GM19193 (cell line): ENCODE measurements around the gene CTNND2.

Source experiments
- POLR2A ChIP-seq: IDR thresholded peaks from 4 replicates; pipeline ENCODE4 v1.6.1; 2011; ENCODE audit not compliant: insufficient read depth, insufficient read length; ENCODE audit errors: extremely low read depth

Gene CTNND2

DNA sequence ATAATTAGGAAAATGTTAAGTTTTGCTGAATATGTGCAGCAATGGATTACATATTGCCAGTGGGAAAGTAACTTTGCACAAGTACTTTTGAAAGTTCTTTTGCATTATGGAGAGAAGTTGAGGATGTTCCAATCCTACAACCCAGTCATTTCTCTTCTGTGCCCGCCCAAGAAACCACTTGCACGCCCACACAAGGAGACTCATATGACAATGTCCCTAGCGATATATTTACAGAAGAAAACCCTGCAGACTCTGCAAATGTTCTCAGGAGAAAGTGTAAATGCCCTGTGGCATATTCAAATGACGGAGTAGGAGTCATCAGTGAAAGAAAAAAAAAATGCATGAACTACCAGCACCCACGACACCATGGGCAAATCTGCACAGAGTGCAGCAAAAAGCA is 356.5 kb downstream of the CTNND2 start:
- TF ChIP-seq POLR2A: no peak

DNA sequence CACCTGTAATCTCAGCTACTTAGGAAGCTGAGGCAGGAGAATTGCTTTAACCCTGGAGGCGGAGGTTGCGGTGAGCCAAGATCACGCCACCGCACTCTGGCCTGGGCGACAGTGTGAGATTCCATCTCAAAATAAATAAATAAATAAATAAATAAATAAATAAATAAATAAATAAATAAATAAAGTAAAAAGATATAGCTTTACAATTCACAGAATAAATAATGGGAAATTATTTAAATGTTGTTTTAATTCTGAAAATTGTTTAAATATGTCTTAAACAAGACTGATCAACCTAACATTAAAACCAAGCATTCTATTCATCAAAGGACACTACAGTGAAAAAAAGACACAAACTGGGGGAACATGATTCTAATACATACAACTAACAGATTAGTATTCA is 357.1 kb downstream of the CTNND2 start:
- TF ChIP-seq POLR2A: no peak

DNA sequence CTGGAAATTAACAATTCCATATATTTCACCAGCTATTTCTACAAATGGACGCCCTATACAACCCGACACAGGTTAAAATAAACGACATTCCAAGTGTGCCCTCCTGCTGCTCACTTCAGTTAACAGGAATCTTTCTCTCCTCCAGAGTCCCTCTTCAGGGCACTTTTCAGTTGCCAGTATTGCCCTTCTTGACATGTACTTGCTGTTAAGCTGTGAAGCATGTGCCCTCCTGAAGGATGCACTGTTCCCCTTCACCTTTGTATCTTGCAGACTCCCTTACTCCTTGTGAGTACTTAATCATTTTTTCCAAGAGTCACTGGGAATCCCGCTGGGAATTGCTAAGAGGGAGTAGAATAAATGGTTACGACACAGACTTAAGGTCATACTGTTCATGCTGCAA is 364.1 kb downstream of the CTNND2 start:
- TF ChIP-seq POLR2A: no peak

DNA sequence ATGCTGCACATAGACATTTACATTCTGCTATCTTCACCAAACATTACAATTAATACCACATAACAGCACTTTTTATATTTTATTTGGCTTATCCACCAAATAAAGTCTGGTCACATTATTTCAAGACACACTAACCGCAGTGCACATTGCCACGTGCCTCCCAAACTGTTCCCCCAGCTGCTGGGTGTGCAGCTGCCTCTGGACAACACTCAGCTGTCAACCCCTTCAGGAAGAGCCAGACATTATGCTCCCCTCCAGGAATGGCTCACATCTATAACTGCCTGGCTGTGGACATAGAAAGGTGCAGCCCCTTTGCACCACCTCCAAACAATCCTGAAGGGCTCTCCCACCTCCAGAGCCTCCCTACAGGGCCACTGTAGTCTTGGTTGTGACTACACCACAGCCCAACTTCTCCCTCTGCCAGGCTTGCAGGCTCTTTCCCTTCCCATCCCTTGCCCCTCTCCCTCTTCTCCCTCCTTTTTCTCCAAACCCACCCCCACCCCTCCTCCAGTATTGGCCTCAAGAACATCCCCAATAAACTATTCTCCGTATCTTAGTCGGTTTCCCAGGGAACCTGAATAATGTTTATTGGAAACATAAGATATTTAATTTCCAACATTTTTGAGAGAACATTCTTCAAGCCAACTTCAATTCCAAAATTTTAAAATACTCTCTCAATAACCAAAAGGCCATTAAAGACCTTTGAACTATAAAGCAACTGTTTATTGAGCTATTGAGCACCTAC is 372.3 kb downstream of the CTNND2 start:
- TF ChIP-seq POLR2A: no peak

DNA sequence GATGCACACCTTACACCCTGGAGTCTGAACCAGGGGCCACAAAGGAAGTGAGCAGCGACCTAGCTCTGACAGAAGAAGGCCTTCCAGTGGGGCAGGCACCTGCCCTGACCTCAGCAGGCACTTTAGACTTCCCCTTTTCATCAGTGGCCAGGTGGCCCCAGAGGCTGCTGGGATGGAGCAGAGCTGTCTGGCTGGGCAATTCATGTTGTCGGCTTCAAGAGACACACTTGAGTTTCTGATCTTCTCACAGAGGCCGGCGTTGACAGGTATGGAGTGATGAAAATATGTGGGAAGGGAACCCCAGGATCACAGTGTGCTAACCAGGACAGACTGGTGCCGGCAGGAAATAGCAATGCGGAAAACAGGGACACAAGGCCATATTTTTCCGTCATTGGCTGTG is 375.5 kb downstream of the CTNND2 start:
- no peak for TF ChIP-seq POLR2A

DNA sequence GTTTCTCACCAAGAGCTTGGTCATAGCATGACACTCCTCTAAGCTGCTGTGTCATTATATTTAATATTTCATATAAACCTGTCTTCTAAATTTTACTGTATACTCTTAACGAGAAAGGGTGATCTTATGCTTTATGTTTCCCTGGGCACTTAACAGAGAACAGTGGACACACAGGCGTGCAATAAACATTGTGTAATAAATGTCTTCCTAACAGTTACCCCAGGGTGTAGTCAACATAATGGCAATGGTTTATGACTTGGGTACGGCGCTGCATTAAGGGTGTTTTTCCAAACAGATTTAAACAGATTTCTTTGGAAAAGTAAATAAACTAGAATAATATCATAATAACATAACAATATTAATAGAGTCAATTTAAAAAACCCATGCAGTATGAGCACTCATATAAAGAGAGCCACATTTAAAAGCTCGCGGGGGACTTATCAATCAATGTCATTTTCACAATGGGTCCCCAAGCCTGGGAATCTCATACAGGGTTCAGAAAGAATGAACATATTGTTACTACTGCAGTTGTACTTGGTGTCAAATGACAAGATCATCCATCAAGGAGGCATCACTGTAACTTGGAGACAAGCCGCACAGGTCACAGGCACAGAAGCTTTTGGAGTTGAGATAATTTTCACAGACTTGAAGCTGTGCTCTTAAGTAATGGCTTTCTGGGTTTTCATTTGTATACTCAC is 376.4 kb downstream of the CTNND2 start:
- no peak for TF ChIP-seq POLR2A

DNA sequence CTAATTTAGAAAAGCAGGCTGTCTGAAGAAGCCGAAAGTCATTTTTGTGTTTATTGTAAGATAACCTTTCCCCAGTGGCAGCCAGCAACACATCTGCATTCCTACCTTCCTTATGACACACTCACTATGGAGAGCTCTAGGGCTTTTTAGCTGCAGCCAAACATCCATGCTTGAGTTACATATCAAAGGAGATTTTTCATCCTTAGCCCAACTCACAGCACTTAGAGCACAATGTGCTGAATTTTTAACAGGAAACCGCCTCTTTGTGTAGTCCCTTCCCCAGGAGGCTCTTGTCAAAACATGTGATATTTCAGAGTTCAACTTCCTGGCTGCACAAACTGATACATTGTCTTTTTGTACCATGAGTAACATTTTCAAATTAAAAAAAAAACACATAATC is 379.2 kb downstream of the CTNND2 start:
- no peak for TF ChIP-seq POLR2A

DNA sequence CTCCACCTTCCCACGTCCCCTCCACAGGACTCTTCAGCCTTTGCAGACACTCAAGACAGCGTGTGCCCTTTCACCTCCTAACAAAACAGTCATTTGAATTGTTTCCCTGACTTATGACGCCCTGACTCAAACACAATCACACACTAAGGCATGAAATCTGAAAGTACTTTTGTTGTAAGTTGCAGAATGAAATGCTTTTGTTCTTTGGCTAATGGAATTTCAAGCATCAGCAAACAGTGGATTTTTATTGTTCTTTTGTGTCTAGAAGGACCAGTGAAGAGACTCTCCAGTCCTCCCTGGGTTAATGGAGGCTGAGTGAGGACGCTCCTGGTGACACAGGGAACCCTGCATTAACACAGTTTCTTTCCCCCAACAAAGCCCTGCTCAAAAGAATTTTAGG is 380.1 kb downstream of the CTNND2 start:
- no peak for TF ChIP-seq POLR2A

DNA sequence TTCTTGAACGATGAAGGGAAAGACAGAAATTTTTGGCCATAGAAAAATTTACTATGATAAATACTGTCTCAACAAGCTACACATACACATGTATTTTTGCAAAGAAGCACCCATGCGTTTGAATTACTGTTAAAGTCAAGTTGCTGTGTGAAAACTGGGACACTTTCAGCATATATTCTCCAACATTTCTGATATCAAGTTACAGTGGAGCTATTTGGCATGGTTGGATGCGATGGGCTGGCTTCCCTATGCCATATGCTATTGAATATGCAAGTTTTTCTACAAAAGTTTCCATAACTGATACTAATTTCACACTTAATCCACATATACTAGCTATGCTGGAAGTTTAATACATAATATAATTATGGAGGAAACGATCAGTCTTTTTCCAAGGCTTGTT is 381.4 kb downstream of the CTNND2 start:
- TF ChIP-seq POLR2A: no peak

DNA sequence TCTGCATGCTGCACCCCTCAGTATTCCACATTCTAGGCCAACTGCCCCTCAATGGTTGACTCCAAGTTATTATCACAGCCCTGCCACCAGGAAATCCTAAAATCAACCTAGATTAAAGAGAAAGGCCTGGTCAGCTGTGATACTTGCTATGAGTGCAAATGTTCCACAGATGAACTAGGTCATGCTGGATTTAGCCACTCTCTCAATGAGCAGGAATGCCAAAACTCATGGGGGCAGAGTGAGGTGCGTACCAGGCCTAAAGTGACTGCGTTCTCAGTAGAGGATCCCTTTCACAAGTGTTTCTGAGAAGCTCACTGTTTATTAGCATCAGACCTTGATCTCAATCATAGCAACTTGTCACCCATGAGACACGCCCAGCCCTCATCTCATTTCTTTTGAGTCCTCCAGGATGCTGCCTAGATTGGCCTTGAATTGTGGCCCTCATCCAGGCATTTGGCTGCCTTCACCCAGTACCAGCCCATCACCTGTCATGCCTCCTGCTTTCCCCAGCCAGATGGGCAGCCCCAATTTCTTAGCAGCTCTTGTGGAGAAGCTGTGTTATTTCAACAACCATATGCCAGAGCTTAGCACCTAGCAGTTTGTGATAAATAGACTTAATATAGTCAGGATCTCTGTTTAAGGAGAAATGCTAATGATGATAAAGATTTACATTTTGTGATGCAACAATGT is 383.9 kb downstream of the CTNND2 start:
- no peak for TF ChIP-seq POLR2A

DNA sequence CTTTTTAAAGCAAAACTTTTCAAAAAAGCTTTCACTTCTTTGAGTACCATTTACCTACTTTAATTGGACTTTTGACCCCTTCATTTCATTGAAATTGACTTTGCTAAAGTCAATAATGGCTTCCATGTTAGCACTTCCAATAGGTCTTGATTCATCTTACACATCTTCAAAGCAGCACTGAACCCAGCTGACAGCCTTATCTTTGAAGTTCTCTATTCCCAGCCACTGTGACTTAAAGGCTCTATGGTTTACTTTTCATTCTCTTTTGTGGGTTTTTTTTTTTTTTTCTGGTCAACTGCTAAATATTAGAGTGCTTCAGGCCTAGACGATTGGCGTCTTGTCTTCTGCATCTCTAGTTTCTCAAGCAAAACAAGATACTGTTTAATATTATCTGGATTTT is 385.0 kb downstream of the CTNND2 start:
- no peak for TF ChIP-seq POLR2A

DNA sequence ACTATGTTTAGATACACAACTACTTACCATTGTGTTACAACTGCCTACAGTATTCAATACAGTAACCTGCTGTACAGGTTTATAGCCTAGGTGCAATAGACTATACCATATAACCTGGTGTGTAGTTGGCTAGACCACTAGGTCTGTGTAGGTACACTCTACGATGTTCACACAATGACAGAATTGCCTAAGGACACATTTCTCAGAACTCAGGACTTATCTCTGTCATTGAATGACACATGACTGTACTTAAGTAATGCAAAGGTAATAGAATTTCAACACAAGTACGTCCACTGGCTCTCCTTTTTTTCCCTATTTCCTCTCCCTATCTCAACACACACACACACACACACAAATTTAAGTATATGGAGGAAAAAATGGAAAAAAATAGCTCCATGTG is 385.6 kb downstream of the CTNND2 start:
- no peak for TF ChIP-seq POLR2A

DNA sequence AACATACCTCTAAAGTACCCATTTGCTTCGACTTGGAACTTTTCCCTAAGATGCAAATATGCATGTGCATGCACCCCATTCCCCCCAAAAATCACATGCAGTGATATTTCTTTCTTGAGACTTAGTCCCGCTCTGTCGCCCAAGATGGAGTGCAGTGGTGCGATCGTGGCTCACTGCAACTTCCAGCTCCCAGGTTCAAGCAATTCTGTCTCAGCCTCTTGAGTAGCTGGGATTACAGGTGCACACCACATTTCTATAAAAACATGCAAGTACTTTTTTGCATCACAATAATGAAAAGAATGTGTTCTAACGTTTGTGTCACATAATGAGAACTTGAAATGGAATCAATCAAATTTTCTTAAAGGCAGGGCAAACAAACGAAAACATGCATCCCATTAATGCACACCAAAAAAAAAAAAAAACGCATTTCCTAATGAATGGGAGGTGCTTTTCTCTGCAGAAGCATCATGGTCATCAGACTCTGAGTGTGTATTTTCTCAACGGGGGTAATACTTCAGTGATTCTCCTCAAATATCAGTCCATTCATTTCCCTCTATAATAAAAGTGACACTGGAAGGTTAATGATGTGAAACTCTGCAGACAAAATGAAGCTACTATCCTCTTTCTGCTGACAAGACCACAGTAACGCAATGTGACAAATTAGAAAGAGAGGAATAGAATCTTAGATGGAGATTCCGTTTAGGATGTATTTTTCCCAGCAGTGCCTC is 389.4 kb downstream of the CTNND2 start:
- TF ChIP-seq POLR2A: no peak

DNA sequence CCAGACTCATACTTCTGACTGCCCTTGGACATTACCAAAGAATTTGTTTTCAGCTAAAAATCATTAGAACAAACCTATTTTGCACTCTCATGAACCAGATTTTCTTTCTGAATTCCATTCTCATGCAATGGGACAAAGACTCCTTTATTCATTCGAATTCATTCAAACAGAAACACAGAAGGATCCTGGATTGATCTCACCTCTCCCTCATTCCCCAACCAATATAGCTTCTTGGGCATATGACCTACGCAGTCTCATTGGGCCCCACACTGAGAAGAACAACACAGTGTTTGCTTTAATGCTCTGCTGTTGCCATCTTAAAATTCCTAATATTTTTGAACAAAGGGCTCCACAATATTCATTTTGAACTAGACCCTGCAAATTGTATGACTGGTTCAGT is 392.4 kb downstream of the CTNND2 start:
- no peak for TF ChIP-seq POLR2A

DNA sequence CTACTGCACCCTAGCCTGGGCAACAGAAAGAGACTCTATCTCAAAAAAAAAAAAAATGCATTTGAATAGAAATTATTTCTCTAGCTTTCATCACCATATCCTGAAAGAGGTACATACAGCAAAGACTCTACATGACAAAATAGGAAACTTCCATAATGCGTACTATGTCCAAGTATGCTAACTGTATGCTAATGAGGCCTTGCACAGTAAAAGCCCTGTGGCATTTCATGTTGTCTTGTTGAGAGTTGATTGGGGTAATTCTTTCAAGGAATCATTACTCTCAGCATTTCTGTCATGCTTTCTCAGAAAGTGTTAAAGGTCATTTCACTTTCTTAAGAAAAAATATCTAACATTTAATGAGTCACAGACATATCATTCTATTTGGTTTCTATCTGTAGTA is 393.4 kb downstream of the CTNND2 start:
- TF ChIP-seq POLR2A: no peak
